A549 (cell line): Measurements from ENCODE around the gene JAKMIP1. TPM values are rescaled to one million over a fixed set of nuclear protein-coding genes. Genes with fewer than 3 reads are reported as not detected.

Experiments used
- ATAC-seq, 2 experiments: fragments of 200-7000 bp in 1 of 2; fragments of >200 bp in 1 of 2; cut with Nextera tagmentation in 1 of 2; cut with Tn5 transposase in 1 of 2; 3 replicates each; pipeline versions ENCODE4 v1.8.0 to v1.9.1; 2018 to 2020; ENCODE audit warnings: mild to moderate bottlenecking in 1 of 2, moderate library complexity in 1 of 2
- CTCF ChIA-PET: fragments of 300-600 bp; sonication (Branson Sonifier 250); formaldehyde crosslinking; extraction: SDS; loops from one replicate; lab custom pipeline; 2021; ENCODE audit warnings: antibody characterized with exemption, inconsistent platforms; lab: Yijun Ruan, JAX
- POLR2A ChIA-PET: fragments of 350-600 bp; formaldehyde crosslinking; extraction: SDS; loops from one replicate; lab custom pipeline; 2021; ENCODE audit warnings: antibody characterized with exemption, inconsistent platforms; lab: Yijun Ruan, JAX
- DNase-seq, 2 experiments: peaks; one replicate each; pipeline versions ENCODE4 v3.0.0 to v3.0.0-alpha.2; 2011 to 2016; ENCODE audit warnings: low read depth in 1 of 2, low spot score in 1 of 2
- FAIRE-seq: peaks from 2 replicates; lab custom pipeline; 2011; peaks lifted over from hg19 to GRCh38; lab: Jason Lieb, UNC
- H3K27ac ChIP-seq, 2 experiments: fragments of >200 bp; sonication (Bioruptor Twin); formaldehyde crosslinking; 3 replicates each; pipeline ENCODE4 v1.5.1; 2016 to 2017
- H3K4me1 ChIP-seq: fragments of >200 bp; sonication (Bioruptor Twin); formaldehyde crosslinking; 3 replicates; pipeline ENCODE4 v1.6.1; 2016
- H3K4me2 ChIP-seq: fragments of >200 bp; sonication (Bioruptor Twin); formaldehyde crosslinking; 3 replicates; pipeline ENCODE4 v1.6.1; 2016
- H3K4me3 ChIP-seq: fragments of >200 bp; sonication (Bioruptor Twin); formaldehyde crosslinking; 3 replicates; pipeline ENCODE4 v1.5.1; 2016
- H3K9me3 ChIP-seq: fragments of >200 bp; sonication (Bioruptor Twin); formaldehyde crosslinking; 3 replicates; pipeline ENCODE4 v1.6.1; 2016
- BHLHE40 ChIP-seq: IDR thresholded peaks from 2 replicates; pipeline ENCODE4 v1.6.1; 2012; ENCODE audit warnings: low read depth, low read length, inconsistent platforms
- CBX2 ChIP-seq: fragments of 200-600 bp; sonication (generic); IDR thresholded peaks from 2 replicates; pipeline ENCODE4 v1.6.1; 2016; ENCODE audit warnings: low read depth, mild to moderate bottlenecking, borderline replicate concordance
- CEBPB ChIP-seq, 2 experiments: fragments of >200 bp in 1 of 2; sonication (Bioruptor Twin) in 1 of 2; formaldehyde crosslinking in 1 of 2; IDR thresholded peaks; 2 replicates each; pipeline ENCODE4 v1.6.1; 2012 to 2016
- CHD2 ChIP-seq: fragments of 150-350 bp; IDR thresholded peaks from 2 replicates; pipeline ENCODE4 v1.6.1; 2014; ENCODE audit warnings: low read length; ENCODE audit not compliant: partially characterized antibody
- E2F6 ChIP-seq: IDR thresholded peaks from 2 replicates; pipeline ENCODE4 v1.6.1; 2012; ENCODE audit warnings: low read depth, borderline replicate concordance
- EHF ChIP-seq: fragments of 250-450 bp; sonication (Bioruptor Pico); IDR thresholded peaks from 2 replicates; pipeline ENCODE4 v1.5.0; 2020; ENCODE audit warnings: mild to moderate bottlenecking
- EHMT2 ChIP-seq: fragments of 200-600 bp; sonication (generic); IDR thresholded peaks from 2 replicates; pipeline ENCODE4 v1.6.1; 2016; ENCODE audit warnings: antibody characterized with exemption, low read depth, mild to moderate bottlenecking, moderate library complexity
- ELK1 ChIP-seq: fragments of 150-350 bp; IDR thresholded peaks from 2 replicates; pipeline ENCODE4 v1.6.1; 2014; ENCODE audit warnings: low read depth, mild to moderate bottlenecking, low read length
- ESRRA ChIP-seq: fragments of 150-350 bp; IDR thresholded peaks from 2 replicates; pipeline ENCODE4 v1.6.1; 2014; ENCODE audit warnings: mild to moderate bottlenecking, low read length, borderline replicate concordance
- FOSL2 ChIP-seq, 2 experiments: fragments of 450-650 bp in 1 of 2; fragments of >200 bp in 1 of 2; sonication (Bioruptor Twin) in 1 of 2; formaldehyde crosslinking; IDR thresholded peaks; 2 replicates each; pipeline versions ENCODE4 v1.5.0 to v1.6.1; 2016 to 2020; ENCODE audit warnings: mild to moderate bottlenecking in 1 of 2, moderate library complexity in 1 of 2
- FOXS1 ChIP-seq: fragments of 250-450 bp; sonication (Bioruptor Pico); IDR thresholded peaks from 2 replicates; pipeline ENCODE4 v1.5.0; 2020; ENCODE audit warnings: mild to moderate bottlenecking, moderate library complexity
- GATA3 ChIP-seq: IDR thresholded peaks from 2 replicates; pipeline ENCODE4 v1.6.1; 2012; ENCODE audit warnings: borderline replicate concordance
- HDAC2 ChIP-seq: fragments of 200-600 bp; sonication (generic); IDR thresholded peaks from 2 replicates; pipeline ENCODE4 v1.6.1; 2016
- HOXB13 ChIP-seq: fragments of 250-450 bp; sonication (Bioruptor Pico); IDR thresholded peaks from 2 replicates; pipeline ENCODE4 v1.5.0; 2020; ENCODE audit warnings: low read depth, mild to moderate bottlenecking, moderate library complexity
- HOXB5 ChIP-seq: fragments of 250-450 bp; sonication (Bioruptor Pico); IDR thresholded peaks from 2 replicates; pipeline ENCODE4 v1.5.0; 2020; ENCODE audit warnings: mild to moderate bottlenecking, moderate library complexity
- KDM5A ChIP-seq: fragments of 200-600 bp; sonication (generic); IDR thresholded peaks from 2 replicates; pipeline ENCODE4 v1.6.1; 2016; ENCODE audit warnings: antibody characterized with exemption, mild to moderate bottlenecking
- MYC ChIP-seq: IDR thresholded peaks from 2 replicates; pipeline ENCODE4 v1.6.1; 2012; ENCODE audit warnings: mild to moderate bottlenecking, inconsistent platforms, low read length, improper control_type of control experiment, borderline replicate concordance
- POLR2AphosphoS2 ChIP-seq: conservative IDR thresholded peaks from 2 replicates; pipeline ENCODE4 v1.6.1; 2012; ENCODE audit warnings: low read length, improper control_type of control experiment, inconsistent platforms
- RAD21 ChIP-seq, 2 experiments: fragments of >200 bp in 1 of 2; sonication (Bioruptor Twin) in 1 of 2; formaldehyde crosslinking in 1 of 2; IDR thresholded peaks in 1 of 2; conservative IDR thresholded peaks in 1 of 2; 2 replicates in 1 of 2; 3 replicates in 1 of 2; pipeline ENCODE4 v1.6.1; 2012 to 2018; ENCODE audit warnings: inconsistent platforms in 1 of 2
- TP53 ChIP-seq: fragments of 250-450 bp; sonication (Bioruptor Pico); IDR thresholded peaks from 2 replicates; pipeline ENCODE4 v1.5.0; 2021; ENCODE audit warnings: mild to moderate bottlenecking, moderate library complexity
- USF2 ChIP-seq: fragments of 450-650 bp; IDR thresholded peaks from 2 replicates; pipeline ENCODE4 v1.6.1; 2014; ENCODE audit warnings: antibody characterized with exemption
- ZFP36 ChIP-seq: fragments of 450-650 bp; IDR thresholded peaks from 2 replicates; pipeline ENCODE4 v1.6.1; 2014; ENCODE audit warnings: borderline replicate concordance; ENCODE audit not compliant: partially characterized antibody
- ZNF302 ChIP-seq: fragments of 250-450 bp; sonication (Bioruptor Pico); IDR thresholded peaks from 2 replicates; pipeline ENCODE4 v1.9.0; 2021; ENCODE audit warnings: inconsistent platforms, mild to moderate bottlenecking, moderate library complexity
- WGBS: methylation state at CpG from one replicate; pipeline ENCODE4 v1.1.6; 2017; ENCODE audit errors: missing lambda C conversion rate; 5-methylcytosine and 5-hydroxymethylcytosine counted together
- polyA plus RNA-seq, 4 experiments: library from polyadenylated mRNA; depleted of rRNA in 3 of 4; stranded (reverse); fragments of >200 nt; fragmentation: RNase III in 1 of 4; extraction: RNeasy Plus Mini Kit Qiagen cat#74134 plus additional on column Dnase treatment in 1 of 4; gene quantifications; 2 replicates in 3 of 4; 3 replicates in 1 of 4; pipeline ENCODE4 v1.2.3, GENCODE V29; 2011 to 2017

JAKMIP1 gene
- polyA plus RNA-seq, 2 of the 4 experiments (the other 2 are of a cell fraction), result not detected

GRCh38 chr4:6118201-6118600 is 82.1 kb downstream of the JAKMIP1 start:
- no peak for DNase-seq
- no peak for TF ChIP-seq HOXB5 (CRISPR knock-in tag)
- no peak for TF ChIP-seq FOSL2 (IDR thresholded peaks at IDR 0.05)
- no peak for TF ChIP-seq FOSL2 (CRISPR knock-in tag; IDR thresholded peaks at IDR 0.05)
- no peak for TF ChIP-seq CEBPB (IDR thresholded peaks at IDR 0.05)
- TF ChIP-seq KDM5A, result no peak
- TF ChIP-seq ZFP36, result no peak
- TF ChIP-seq BHLHE40, result no peak
- TF ChIP-seq USF2, result no peak
- no peak for TF ChIP-seq EHMT2
- TF ChIP-seq E2F6, result no peak
- TF ChIP-seq HDAC2, result no peak
- WGBS, result 62% methylated on average over 7 of the region's 7 CpGs
- Histone ChIP-seq H3K4me3 (no peak overlapping the region), H3K4me1 (no peaks in the 10 kb centered on the region), H3K9me3 (no peaks in the 10 kb centered on the region), H3K4me2 (no peak overlapping the region), H3K27ac (no peak overlapping the region)
- ChIA-PET POLR2A (no interaction called here), CTCF (no interaction called here)
- no peak for FAIRE-seq
- ATAC-seq, result no peak

- 63% methylated on average over 15 of the region's 15 CpGs for WGBS
- POLR2A ChIA-PET, result no interaction called here
- FAIRE-seq, result no peak
- CTCF ChIA-PET, result no interaction called here
- Histone ChIP-seq H3K9me3 (no peaks in the 10 kb centered on the region), H3K4me3 (no peak overlapping the region), H3K27ac (no peak overlapping the region), H3K4me1 (no peaks in the 10 kb centered on the region), H3K4me2 (no peak overlapping the region)
- TF ChIP-seq CEBPB (IDR thresholded peaks at IDR 0.05) (no peak), CHD2 (no peak), BHLHE40 (no peak), TP53 (CRISPR knock-in tag) (no peak), HOXB13 (no peak), CBX2 (no peak), POLR2AphosphoS2 (no peak), USF2 (no peak), FOXS1 (CRISPR knock-in tag) (no peak), ESRRA (no peak), MYC (no peak), RAD21 (conservative IDR thresholded peaks at IDR 0.05 in 1 of 2, IDR thresholded peaks at IDR 0.05 in 1 of 2) (no peak), ZNF302 (CRISPR knock-in tag) (no peak), EHF (no peak), GATA3 (no peak), ELK1 (no peak)
- DNase-seq, result no peak
- ATAC-seq, result no peak
These were observed 83.6 kb downstream of the JAKMIP1 start for GRCh38 chr4:6116696-6117285.
